ENCODE results near the gene PRR22.
"Not testable (repeated sequence)": the region's sequence is repeated elsewhere in the genome, so short reads cannot be mapped to it uniquely, and the experiment has no call there.

Gene PRR22

GRCh38 chr19:5765220-5765619, 19.3 kb downstream of the PRR22 start:
- Histone ChIP-seq H3K36me3 (ENCODE audit: control insufficient read depth, insufficient read depth, low read length) (no peaks in the 10 kb centered on the region), H2AFZ (no peak overlapping the region), H3K4me1 (no peaks in the 10 kb centered on the region), H3K9ac (no peak overlapping the region), H3K27me3 (ENCODE audit: control insufficient read depth, insufficient read depth, low read length) (no peaks in the 10 kb centered on the region), H3K27ac (no peak overlapping the region), H3K4me2 (ENCODE audit: low read length) (no peak overlapping the region), H3K4me3 (ENCODE audit: low read depth, low read length) (no peak overlapping the region), H3K9me3 (ENCODE audit: control insufficient read depth, low read length) (no peaks in the 10 kb centered on the region), H3K79me2 (no peaks in the 10 kb centered on the region)
- TF ChIP-seq CTCF (IDR thresholded peaks at IDR 0.05): no peak

- H3K9me3 ChIP-seq (ENCODE audit: control insufficient read depth, low read length): no peaks in the 10 kb centered on the region
- TF ChIP-seq CTCF (IDR thresholded peaks at IDR 0.05): no peak
- no peaks in the 10 kb centered on the region for H3K79me2 ChIP-seq
- H2AFZ ChIP-seq: no peak overlapping the region
- no peak overlapping the region for H3K9ac ChIP-seq
- H3K27me3 ChIP-seq (ENCODE audit: control insufficient read depth, insufficient read depth, low read length): no peaks in the 10 kb centered on the region
- H3K4me1 ChIP-seq: no peaks in the 10 kb centered on the region
- no peak overlapping the region for H3K27ac ChIP-seq
- no peaks in the 10 kb centered on the region for H3K36me3 ChIP-seq (ENCODE audit: control insufficient read depth, insufficient read depth, low read length)
- no peak overlapping the region for H3K4me3 ChIP-seq (ENCODE audit: low read depth, low read length)
- H3K4me2 ChIP-seq (ENCODE audit: low read length): no peak overlapping the region
These were observed 21.8 kb downstream of the PRR22 start for GRCh38 chr19:5762608-5763217.

GRCh38 chr19:5753743-5754142, 30.8 kb downstream of the PRR22 start:
- no peak for TF ChIP-seq CTCF (IDR thresholded peaks at IDR 0.05)
- Histone ChIP-seq H2AFZ (no peak overlapping the region), H3K9me3 (ENCODE audit: control insufficient read depth, low read length) (no peaks in the 10 kb centered on the region), H3K36me3 (ENCODE audit: control insufficient read depth, insufficient read depth, low read length) (no peaks in the 10 kb centered on the region), H3K4me1 (no peaks in the 10 kb centered on the region), H3K27me3 (ENCODE audit: control insufficient read depth, insufficient read depth, low read length) (no peaks in the 10 kb centered on the region), H3K79me2 (no peaks in the 10 kb centered on the region), H3K4me3 (ENCODE audit: low read depth, low read length) (no peak overlapping the region), H3K27ac (no peak overlapping the region), H3K4me2 (ENCODE audit: low read length) (no peak overlapping the region), H3K9ac (no peak overlapping the region)

GRCh38 chr19:5751709-5752108, 32.8 kb downstream of the PRR22 start:
- no peak overlapping the region for H3K4me2 ChIP-seq (ENCODE audit: low read length)
- H3K4me1 ChIP-seq: no peaks in the 10 kb centered on the region
- TF ChIP-seq CTCF (IDR thresholded peaks at IDR 0.05): no peak
- H3K27ac ChIP-seq: no peak overlapping the region
- H3K4me3 ChIP-seq (ENCODE audit: low read depth, low read length): no peak overlapping the region
- H3K9me3 ChIP-seq (ENCODE audit: control insufficient read depth, low read length): no peaks in the 10 kb centered on the region
- H3K36me3 ChIP-seq (ENCODE audit: control insufficient read depth, insufficient read depth, low read length): no peaks in the 10 kb centered on the region
- H3K27me3 ChIP-seq (ENCODE audit: control insufficient read depth, insufficient read depth, low read length): no peaks in the 10 kb centered on the region
- H3K79me2 ChIP-seq: no peaks in the 10 kb centered on the region
- no peak overlapping the region for H3K9ac ChIP-seq
- no peak overlapping the region for H2AFZ ChIP-seq

- H3K4me3 ChIP-seq (ENCODE audit: low read depth, low read length): no peak overlapping the region
- H3K9me3 ChIP-seq (ENCODE audit: control insufficient read depth, low read length): no peaks in the 10 kb centered on the region
- no peak for TF ChIP-seq CTCF (IDR thresholded peaks at IDR 0.05)
- H3K4me1 ChIP-seq: no peaks in the 10 kb centered on the region
- no peak overlapping the region for H3K27ac ChIP-seq
- H3K9ac ChIP-seq: no peak overlapping the region
- no peaks in the 10 kb centered on the region for H3K36me3 ChIP-seq (ENCODE audit: control insufficient read depth, insufficient read depth, low read length)
- H2AFZ ChIP-seq: no peak overlapping the region
- H3K79me2 ChIP-seq: no peaks in the 10 kb centered on the region
- no peak overlapping the region for H3K4me2 ChIP-seq (ENCODE audit: low read length)
- H3K27me3 ChIP-seq (ENCODE audit: control insufficient read depth, insufficient read depth, low read length): no peaks in the 10 kb centered on the region
These were observed 35.0 kb downstream of the PRR22 start for GRCh38 chr19:5749505-5749904.

- not testable (repeated sequence) for H3K9ac ChIP-seq; H3K27me3 ChIP-seq (ENCODE audit: control insufficient read depth, insufficient read depth, low read length); H3K4me3 ChIP-seq (ENCODE audit: low read depth, low read length); H3K9me3 ChIP-seq (ENCODE audit: control insufficient read depth, low read length); H3K27ac ChIP-seq; H3K79me2 ChIP-seq; H3K4me1 ChIP-seq; H3K4me2 ChIP-seq (ENCODE audit: low read length); H2AFZ ChIP-seq; H3K36me3 ChIP-seq (ENCODE audit: control insufficient read depth, insufficient read depth, low read length)
These were observed 35.6 kb downstream of the PRR22 start for GRCh38 chr19:5748920-5749319.

GRCh38 chr19:5744999-5745398, 39.5 kb downstream of the PRR22 start:
- not testable (repeated sequence) for H3K27me3 ChIP-seq (ENCODE audit: control insufficient read depth, insufficient read depth, low read length); H3K4me2 ChIP-seq (ENCODE audit: low read length); H3K79me2 ChIP-seq

More at GRCh38 chr19:5744999-5745398, 39.5 kb downstream of the PRR22 start:
- not testable (repeated sequence) for H3K27ac ChIP-seq; H2AFZ ChIP-seq; H3K9ac ChIP-seq; H3K4me3 ChIP-seq (ENCODE audit: low read depth, low read length); H3K36me3 ChIP-seq (ENCODE audit: control insufficient read depth, insufficient read depth, low read length); H3K4me1 ChIP-seq; H3K9me3 ChIP-seq (ENCODE audit: control insufficient read depth, low read length)

Data from parathyroid adenoma (tissue), 2 donors.